K562 (cell line): ENCODE data around the gene MIEN1. TPM values are rescaled to one million over a fixed set of nuclear protein-coding genes. Genes with fewer than 3 reads are reported as not detected.
A peak's percentile ranks its signal among the peaks of the same experiment; 100 is the strongest.

Source experiments
- ARNT ChIP-seq, 2 experiments: fragments of 450-650 bp; IDR thresholded peaks; 2 replicates each; pipeline ENCODE4 v1.6.1; 2016; ENCODE audit warnings: mild to moderate bottlenecking in 1 of 2
- CBX5 ChIP-seq: IDR thresholded peaks from 2 replicates; pipeline ENCODE4 v1.6.1; 2014; ENCODE audit warnings: low read depth, borderline replicate concordance
- DEAF1 ChIP-seq: fragments of 450-650 bp; formaldehyde crosslinking; IDR thresholded peaks from 2 replicates; pipeline ENCODE4 v1.4.0; 2020; ENCODE audit warnings: mild to moderate bottlenecking, moderate library complexity
- E2F1 ChIP-seq: sonication (generic); formaldehyde crosslinking; IDR thresholded peaks from 2 replicates; pipeline ENCODE4 v1.8.1; 2023; ENCODE audit warnings: mild to moderate bottlenecking, missing genetic modification reagents, moderate library complexity
- FUS ChIP-seq: fragments of 200-400 bp; formaldehyde crosslinking; optimal IDR thresholded peaks from 2 replicates; pipeline ENCODE3; 2017; ENCODE audit warnings: low read depth, low read length
- HMG20A ChIP-seq: fragments of 450-650 bp; formaldehyde crosslinking; conservative IDR thresholded peaks from 2 replicates; pipeline ENCODE4 v1.4.0; 2020; ENCODE audit warnings: mild to moderate bottlenecking, mixed read lengths
- MLX ChIP-seq, 2 experiments: fragments of 450-650 bp in 1 of 2; sonication (generic) in 1 of 2; formaldehyde crosslinking; conservative IDR thresholded peaks; 2 replicates each; pipeline versions ENCODE4 v1.4.0 to v1.8.1; 2020 to 2022; ENCODE audit warnings: mild to moderate bottlenecking in 1 of 2, missing genetic modification reagents in 1 of 2
- NR4A1 ChIP-seq, 2 experiments: fragments of 250-450 bp in 1 of 2; fragments of 450-650 bp in 1 of 2; sonication (Bioruptor Pico) in 1 of 2; IDR thresholded peaks; 2 replicates each; pipeline versions ENCODE4 v1.4.0 to v1.6.1; 2016 to 2020; ENCODE audit warnings: mild to moderate bottlenecking in 2 of 2, missing compliant biosample characterization in 1 of 2, missing genetic modification characterization in 1 of 2, moderate library complexity in 1 of 2
- POLR2B ChIP-seq: fragments of 450-650 bp; IDR thresholded peaks from 2 replicates; pipeline ENCODE4 v1.6.1; 2018; ENCODE audit warnings: low read depth; ENCODE audit not compliant: partially characterized antibody
- POLR3A ChIP-seq: IDR thresholded peaks from 2 replicates; pipeline ENCODE4 v1.6.1; 2011; ENCODE audit warnings: borderline replicate concordance, mild to moderate bottlenecking, moderate library complexity; ENCODE audit not compliant: insufficient read length, insufficient read depth; ENCODE audit errors: extremely low read depth
- RBM17 ChIP-seq: fragments of 200-400 bp; formaldehyde crosslinking; IDR thresholded peaks from 2 replicates; pipeline ENCODE4 v1.6.1; 2017; ENCODE audit warnings: low read depth, mild to moderate bottlenecking, low read length, borderline replicate concordance
- RBM22 ChIP-seq: fragments of 200-400 bp; formaldehyde crosslinking; IDR thresholded peaks from 2 replicates; pipeline ENCODE4 v1.6.1; 2018; ENCODE audit warnings: low read length, low read depth; ENCODE audit not compliant: poor library complexity, severe bottlenecking
- RHOXF2B ChIP-seq: fragments of 250-450 bp; sonication (Bioruptor Pico); conservative IDR thresholded peaks from 2 replicates; pipeline ENCODE4 v1.5.1; 2021
- SIRT6 ChIP-seq: IDR thresholded peaks from one replicate; pipeline ENCODE4 v1.6.1; 2012; ENCODE audit warnings: low read depth, mild to moderate bottlenecking, control low read depth, inconsistent platforms, low read length, moderate library complexity
- ZBTB1 ChIP-seq: sonication (generic); formaldehyde crosslinking; IDR thresholded peaks from 2 replicates; pipeline ENCODE4 v1.8.1; 2023; ENCODE audit warnings: missing genetic modification reagents, low read depth, mild to moderate bottlenecking, borderline replicate concordance
- ZBTB43 ChIP-seq: sonication (generic); formaldehyde crosslinking; IDR thresholded peaks from 2 replicates; pipeline ENCODE4 v1.8.0; 2023; ENCODE audit warnings: mild to moderate bottlenecking, missing genetic modification reagents
- ZNF143 ChIP-seq: sonication (generic); formaldehyde crosslinking; IDR thresholded peaks from 2 replicates; pipeline ENCODE4 v1.9.0; 2022; ENCODE audit warnings: mild to moderate bottlenecking, missing genetic modification reagents
- ZNF717 ChIP-seq: fragments of 250-450 bp; sonication (Bioruptor Pico); IDR thresholded peaks from 2 replicates; pipeline ENCODE4 v1.5.0; 2021
- polyA plus RNA-seq, 8 experiments: library from polyadenylated mRNA; depleted of rRNA in 4 of 8; stranded (reverse) in 5 of 8; unstranded in 3 of 8; fragments of >200 nt; fragmentation: Nextera tagmentation in 2 of 8; fragmentation: Illumina TruSeq in 1 of 8; extraction: Ambion mirVana in 2 of 8; extraction: Trizol in 1 of 8; gene quantifications; 2 replicates each; pipeline versions ENCODE4 v1.2.1 to v1.2.3, GENCODE V29; 2011 to 2014; ENCODE audit warnings: inconsistent platforms in 1 of 8, missing spikeins in 1 of 8
- total RNA-seq, 7 experiments: library from RNA; depleted of rRNA in 6 of 7; stranded (reverse); fragments of >200 nt in 6 of 7; fragmentation: Illumina TruSeq in 2 of 7; extraction: Trizol in 2 of 7; gene quantifications; 2 replicates each; pipeline versions ENCODE4 v1.2.1 to v1.2.3, GENCODE V29; 2011 to 2021; ENCODE audit warnings: low replicate concordance in 1 of 7
- TF ChIP-seq, protein P1 (sequence below), 2 experiments: fragments of 450-650 bp; conservative IDR thresholded peaks; 2 replicates each; pipeline ENCODE4 v1.6.1; 2017; ENCODE audit warnings: mild to moderate bottlenecking in 2 of 2, moderate library complexity in 2 of 2

The MIEN1 gene
- total and polyA plus RNA-seq, 9 of the 15 experiments (the other 6 are each of a cell fraction or from before 2014, with no cell fraction given), result 61.3 to 142 (median 78.9) TPM

GRCh38 chr17:39753514-39754160 is 23.3 kb upstream of the MIEN1 start (continued):
- TF ChIP-seq HMG20A (CRISPR knock-in tag), result no peak
- TF ChIP-seq E2F1 (CRISPR knock-in tag), result no peak
- TF ChIP-seq ARNT (IDR thresholded peaks at IDR 0.05), result no peak
- no peak for TF ChIP-seq POLR3A
- TF ChIP-seq DEAF1 (CRISPR knock-in tag), result no peak
- no peak for TF ChIP-seq FUS
- no peak for TF ChIP-seq ZNF143 (CRISPR knock-in tag)
- TF ChIP-seq, protein P1, sequence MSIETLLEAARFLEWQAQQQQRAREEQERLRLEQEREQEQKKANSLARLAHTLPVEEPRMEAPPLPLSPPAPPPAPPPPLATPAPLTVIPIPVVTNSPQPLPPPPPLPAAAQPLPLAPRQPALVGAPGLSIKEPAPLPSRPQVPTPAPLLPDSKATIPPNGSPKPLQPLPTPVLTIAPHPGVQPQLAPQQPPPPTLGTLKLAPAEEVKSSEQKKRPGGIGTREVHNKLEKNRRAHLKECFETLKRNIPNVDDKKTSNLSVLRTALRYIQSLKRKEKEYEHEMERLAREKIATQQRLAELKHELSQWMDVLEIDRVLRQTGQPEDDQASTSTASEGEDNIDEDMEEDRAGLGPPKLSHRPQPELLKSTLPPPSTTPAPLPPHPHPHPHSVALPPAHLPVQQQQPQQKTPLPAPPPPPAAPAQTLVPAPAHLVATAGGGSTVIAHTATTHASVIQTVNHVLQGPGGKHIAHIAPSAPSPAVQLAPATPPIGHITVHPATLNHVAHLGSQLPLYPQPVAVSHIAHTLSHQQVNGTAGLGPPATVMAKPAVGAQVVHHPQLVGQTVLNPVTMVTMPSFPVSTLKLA (conservative IDR thresholded peaks at IDR 0.05), result no peak; a peak in 2 of 4 replicates
- TF ChIP-seq NR4A1 (CRISPR knock-in tag; IDR thresholded peaks at IDR 0.05), result no peak
- TF ChIP-seq NR4A1 (tag; IDR thresholded peaks at IDR 0.05), result peak; percentile 87
- TF ChIP-seq CBX5, result no peak
- no peak for TF ChIP-seq RBM17
- no peak for TF ChIP-seq ZBTB1 (CRISPR knock-in tag)
- TF ChIP-seq MLX (CRISPR knock-in tag; conservative IDR thresholded peaks at IDR 0.05), result 0 out of 4 replicates have a peak, but pooled peaks of 1 of the 2 experiments have one; percentile 65
- no peak for TF ChIP-seq ZBTB43 (CRISPR knock-in tag)
- no peak for TF ChIP-seq ZNF717 (CRISPR knock-in tag)
- TF ChIP-seq SIRT6, result no peak
- TF ChIP-seq RBM22, result no peak
- TF ChIP-seq POLR2B, result no peak
- TF ChIP-seq RHOXF2B, result no peak
